Uterus (tissue), 4 donors: Measurements from ENCODE around the gene IL5. TPM values are rescaled to one million over a fixed set of nuclear protein-coding genes. Genes with fewer than 3 reads are reported as not detected.
"Not testable (repeated sequence)": the region's sequence is repeated elsewhere in the genome, so short reads cannot be mapped to it uniquely, and the experiment has no call there.

ENCODE experiments used
- DNase-seq, 2 donors: peaks; one replicate each; pipeline ENCODE4 v3.0.0-alpha.2; 2019 to 2020
- H3K27ac ChIP-seq, 2 donors: fragments of 200-600 bp; sonication (generic); 1 replicate in 1 of 2; 2 replicates in 1 of 2; pipeline ENCODE4 v1.5.1; 2016 to 2018
- H3K27me3 ChIP-seq, 2 donors: fragments of 200-600 bp; sonication (generic); one replicate each; pipeline ENCODE4 v1.5.1; 2018 to 2019; ENCODE audit warnings: control low read depth in 1 of 2
- H3K36me3 ChIP-seq, 2 donors: fragments of 200-600 bp; sonication (generic); one replicate each; pipeline ENCODE4 v1.5.1; 2019; ENCODE audit warnings: control low read depth in 1 of 2
- H3K4me1 ChIP-seq, 2 donors: fragments of 200-600 bp; sonication (generic); one replicate each; pipeline ENCODE4 v1.5.1; 2018 to 2019; ENCODE audit warnings: control low read depth in 1 of 2
- H3K4me3 ChIP-seq, 2 donors: fragments of 200-600 bp; sonication (generic); 1 replicate in 1 of 2; 2 replicates in 1 of 2; pipeline ENCODE4 v1.5.1; 2018 to 2019; ENCODE audit warnings: mild to moderate bottlenecking in 1 of 2
- H3K9me3 ChIP-seq, 2 donors: fragments of 200-600 bp; sonication (generic); one replicate each; pipeline ENCODE4 v1.5.1; 2019; ENCODE audit warnings: control low read depth in 1 of 2
- CTCF ChIP-seq, 4 experiments: fragments of 200-600 bp in 2 of 4; fragments of 450-650 bp in 2 of 4; sonication (generic) in 2 of 4; IDR thresholded peaks; one replicate each; pipeline ENCODE4 v1.5.1; 2016 to 2019; ENCODE audit warnings: antibody characterized with exemption in 4 of 4, mild to moderate bottlenecking in 2 of 4, moderate library complexity in 1 of 4
- POLR2A ChIP-seq, 2 donors: fragments of 450-650 bp; IDR thresholded peaks; one replicate each; pipeline ENCODE4 v1.6.1; 2016; ENCODE audit warnings: antibody characterized with exemption in 2 of 2, mild to moderate bottlenecking in 1 of 2, moderate library complexity in 1 of 2
- intact Hi-C: fragments of 100-400 bp; cut with DNase I; formaldehyde crosslinking; loops from one replicate; pipeline ENCODE4 v1.15.1; 2023; ENCODE audit warnings: low total_unique reads
- total RNA-seq, 4 donors: library from RNA; depleted of rRNA in 3 of 4; stranded (reverse); fragments of >200 nt in 3 of 4; gene quantifications; one replicate each; pipeline versions ENCODE4 v1.1.0 to v1.2.4, GENCODE V29; 2014 to 2023
- donor health status: DM: yes; HTN: yes; CAD: no.

IL5 gene
- total RNA-seq, 4 donors from 2014 or later = not detected

GRCh38 chr5:132557478-132558172 is 14.3 kb upstream of the IL5 start:
- Histone ChIP-seq H3K36me3 (no peaks in the 10 kb centered on the region), H3K27ac (peak overlapping the region; percentile 78 to 81), H3K4me1 (peaks cover 0 to 12% of the 10 kb centered on the region in 2 donors), H3K9me3 (no peaks in the 10 kb centered on the region), H3K27me3 (no peaks in the 10 kb centered on the region), H3K4me3 (peak overlapping the region; percentile 71 to 72)
- DNase-seq = peak; percentile 26 to 38
- TF ChIP-seq CTCF (IDR thresholded peaks at IDR 0.05) = no peak
- TF ChIP-seq POLR2A (IDR thresholded peaks at IDR 0.05) = no peak
- intact Hi-C loops = no loop called here

DNA sequence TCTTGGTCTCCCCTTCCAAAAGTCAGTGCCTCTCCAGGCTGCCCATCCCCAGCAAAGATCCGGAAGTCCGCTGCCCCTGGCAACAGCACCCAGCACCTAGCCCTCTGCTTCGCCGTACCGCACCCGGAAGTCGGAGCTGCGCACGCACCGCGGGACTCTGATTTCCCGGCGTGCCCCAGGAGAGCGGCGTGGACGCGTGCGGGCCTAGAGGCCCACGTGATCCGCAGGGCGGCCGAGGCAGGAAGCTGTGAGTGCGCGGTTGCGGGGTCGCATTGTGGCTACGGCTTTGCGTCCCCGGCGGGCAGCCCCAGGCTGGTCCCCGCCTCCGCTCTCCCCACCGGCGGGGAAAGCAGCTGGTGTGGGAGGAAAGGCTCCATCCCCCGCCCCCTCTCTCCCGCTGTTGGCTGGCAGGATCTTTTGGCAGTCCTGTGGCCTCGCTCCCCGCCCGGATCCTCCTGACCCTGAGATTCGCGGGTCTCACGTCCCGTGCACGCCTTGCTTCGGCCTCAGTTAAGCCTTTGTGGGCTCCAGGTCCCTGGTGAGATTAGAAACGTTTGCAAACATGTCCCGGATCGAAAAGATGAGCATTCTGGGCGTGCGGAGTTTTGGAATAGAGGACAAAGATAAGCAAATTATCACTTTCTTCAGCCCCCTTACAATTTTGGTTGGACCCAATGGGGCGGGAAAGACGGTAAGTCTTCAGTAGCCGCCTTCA is 13.6 kb upstream of the IL5 start, which contains the start of gene RAD50:
TSS of gene RAD50 (plus strand) at position 215 of the 715 bp plus-strand sequence. CDS start at position 563, 348 bp downstream.
- TF ChIP-seq CTCF (IDR thresholded peaks at IDR 0.05) = peak in 1 of 4 experiments; percentile 2
- peak; percentile 59 to 86 for TF ChIP-seq POLR2A (IDR thresholded peaks at IDR 0.05)
- peak within 1 kb of the TSS; percentile 71 to 72 for H3K4me3 ChIP-seq
- intact Hi-C loops = no loop called here

DNA sequence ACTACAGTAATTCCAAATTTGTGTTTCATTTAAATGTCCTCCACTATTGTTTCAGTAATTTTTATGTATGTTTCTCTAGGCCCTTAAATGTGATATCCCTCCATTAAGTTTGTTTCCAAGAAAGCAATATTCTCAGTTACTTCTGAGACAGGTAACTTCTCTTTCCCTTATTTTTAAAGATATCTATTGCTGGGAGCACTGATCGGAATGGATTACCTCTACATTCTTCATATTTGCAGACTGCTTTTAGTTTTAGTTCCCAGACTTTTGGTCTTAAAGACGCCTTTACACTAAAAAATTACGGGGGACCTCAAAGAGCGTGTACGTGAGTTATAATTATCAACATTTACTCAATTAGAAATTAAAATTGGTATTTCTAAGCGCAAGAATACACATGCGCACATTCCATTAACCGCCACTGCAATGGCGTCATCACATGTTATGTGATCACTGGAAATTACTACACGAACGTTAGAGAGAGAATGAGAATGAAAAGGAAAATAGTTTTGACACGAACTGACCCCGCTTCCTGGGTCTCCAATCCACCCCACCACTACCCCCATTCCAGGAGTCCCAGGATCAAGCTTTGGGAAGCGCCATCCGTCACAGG is 12.9 kb upstream of the IL5 start:
- no peaks in the 10 kb centered on the region for H3K36me3 ChIP-seq
- intact Hi-C loops = no loop called here

More for the DNA sequence above, 13.6 kb upstream of the IL5 start, which contains the start of gene RAD50:
- Histone ChIP-seq H3K36me3 (no peaks in the 10 kb centered on the region), H3K9me3 (no peaks in the 10 kb centered on the region), H3K27me3 (no peaks in the 10 kb centered on the region), H3K27ac (peak within 1 kb of the TSS; percentile 78 to 81), H3K4me1 (peaks cover 0 to 12% of the 10 kb centered on the region in 2 donors)
- peak; percentile 91 to 92 for DNase-seq

DNA sequence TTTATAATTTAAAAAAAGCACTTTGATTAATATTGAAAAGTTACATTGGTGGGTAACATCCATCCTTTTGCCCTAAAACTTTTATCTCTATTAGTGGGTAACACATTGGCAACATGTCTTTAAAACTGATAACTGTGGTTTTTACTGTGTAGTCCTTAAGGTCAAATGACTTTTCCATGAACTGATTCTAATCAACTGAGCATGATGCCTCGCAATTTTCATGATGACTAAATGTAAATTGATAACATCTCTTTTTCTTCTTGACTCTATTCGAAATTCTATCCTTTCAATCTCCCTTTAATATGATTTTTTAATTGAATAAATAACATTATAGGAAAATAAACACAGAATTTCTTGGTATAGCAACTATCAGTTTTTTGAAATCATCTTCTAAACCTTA is 6.3 kb upstream of the IL5 start:
- Histone ChIP-seq H3K4me3 (no peak overlapping the region), H3K9me3 (no peaks in the 10 kb centered on the region), H3K36me3 (no peaks in the 10 kb centered on the region), H3K27ac (no peak overlapping the region), H3K4me1 (no peaks in the 10 kb centered on the region), H3K27me3 (no peaks in the 10 kb centered on the region)
- intact Hi-C loops = no loop called here
- DNase-seq = no peak
- TF ChIP-seq POLR2A (IDR thresholded peaks at IDR 0.05) (no peak), CTCF (IDR thresholded peaks at IDR 0.05) (no peak)

More for the DNA sequence above, 12.9 kb upstream of the IL5 start:
- DNase-seq = no peak
- Histone ChIP-seq H3K4me1 (peaks cover 0 to 12% of the 10 kb centered on the region in 2 donors), H3K4me3 (peak overlapping the region; percentile 71 to 72), H3K27ac (peak overlapping the region; percentile 78 to 81), H3K27me3 (no peaks in the 10 kb centered on the region), H3K9me3 (no peaks in the 10 kb centered on the region)
- no peak for TF ChIP-seq CTCF (IDR thresholded peaks at IDR 0.05)
- TF ChIP-seq POLR2A (IDR thresholded peaks at IDR 0.05) = no peak

GRCh38 chr5:132548834-132549233 is 5.5 kb upstream of the IL5 start:
- H3K9me3 ChIP-seq, H3K27me3 ChIP-seq, H3K4me3 ChIP-seq, DNase-seq, H3K4me1 ChIP-seq, intact Hi-C loops, H3K36me3 ChIP-seq, H3K27ac ChIP-seq: not testable (repeated sequence)
